HS-27A (cell line): Measurements from ENCODE around the gene EFCAB9.
"Not testable (repeated sequence)": the region's sequence is repeated elsewhere in the genome, so short reads cannot be mapped to it uniquely, and the experiment has no call there.

Experiments used
- DNase-seq: peaks from one replicate; pipeline ENCODE4 v3.0.0-alpha.2; 2012; ENCODE audit warnings: low read depth, missing footprints

The EFCAB9 gene

GRCh38 chr5:172193872-172194271, at the start of gene EFCAB9:
Gene EFCAB9, plus strand, starts transcription at chr5:172194172. Its CDS starts 1 bp downstream, at chr5:172194173.
- no peak for DNase-seq

- DNase-seq = no peak
Measured at GRCh38 chr5:172144291-172144815, 49.6 kb upstream of the EFCAB9 start.

- DNase-seq = no peak
Measured at GRCh38 chr5:172144931-172145869, 48.8 kb upstream of the EFCAB9 start.

GRCh38 chr5:172145870-172146747, 47.9 kb upstream of the EFCAB9 start:
- DNase-seq = no peak

- DNase-seq = no peak
Measured at GRCh38 chr5:172146748-172147092, 47.3 kb upstream of the EFCAB9 start.

- DNase-seq = no peak
Measured at GRCh38 chr5:172147857-172148256, 46.1 kb upstream of the EFCAB9 start.

- no peak for DNase-seq
Measured at GRCh38 chr5:172148381-172148780, 45.6 kb upstream of the EFCAB9 start.

GRCh38 chr5:172149073-172149472, 44.9 kb upstream of the EFCAB9 start:
- no peak for DNase-seq

GRCh38 chr5:172149481-172149880, 44.5 kb upstream of the EFCAB9 start:
- DNase-seq = not testable (repeated sequence)

GRCh38 chr5:172150514-172151425, 43.2 kb upstream of the EFCAB9 start:
- DNase-seq = no peak

- no peak for DNase-seq
Measured at GRCh38 chr5:172151661-172152210, 42.2 kb upstream of the EFCAB9 start.

GRCh38 chr5:172153695-172154094, 40.3 kb upstream of the EFCAB9 start:
- no peak for DNase-seq

- not testable (repeated sequence) for DNase-seq
Measured at GRCh38 chr5:172155101-172155500, 38.9 kb upstream of the EFCAB9 start.

- DNase-seq = no peak
Measured at GRCh38 chr5:172156541-172156994, 37.4 kb upstream of the EFCAB9 start.

GRCh38 chr5:172159016-172159415, 35.0 kb upstream of the EFCAB9 start:
- no peak for DNase-seq

- DNase-seq = no peak
Measured at GRCh38 chr5:172160506-172160905, 33.5 kb upstream of the EFCAB9 start.

GRCh38 chr5:172162323-172162986, 31.5 kb upstream of the EFCAB9 start:
- DNase-seq = no peak

- DNase-seq = no peak
Measured at GRCh38 chr5:172162987-172163343, 31.0 kb upstream of the EFCAB9 start.

- DNase-seq = no peak
Measured at GRCh38 chr5:172163346-172163745, 30.6 kb upstream of the EFCAB9 start.

GRCh38 chr5:172164769-172165212, 29.2 kb upstream of the EFCAB9 start:
- DNase-seq = no peak

GRCh38 chr5:172165465-172165864, 28.5 kb upstream of the EFCAB9 start:
- no peak for DNase-seq
